H1 (cell line): ENCODE data around the gene LRP1.

Experiments used
- ATF2 ChIP-seq: IDR thresholded peaks from 2 replicates; pipeline ENCODE4 v1.6.1; 2012; ENCODE audit warnings: low read length, inconsistent platforms
- CTCF ChIP-seq, 3 experiments: IDR thresholded peaks; 1 replicate in 2 of 3; 2 replicates in 1 of 3; pipeline versions ENCODE4 v1.5.1 to v1.6.1; 2011; ENCODE audit warnings: low read length in 3 of 3, mild to moderate bottlenecking in 3 of 3, inconsistent platforms in 2 of 3, low read depth in 1 of 3, moderate library complexity in 1 of 3; ENCODE audit not compliant: insufficient read depth in 1 of 3; ENCODE audit errors: control extremely low read depth in 1 of 3
- GABPA ChIP-seq: IDR thresholded peaks from 2 replicates; pipeline ENCODE4 v1.6.1; 2011; ENCODE audit warnings: mild to moderate bottlenecking, low read length, moderate library complexity, borderline replicate concordance; ENCODE audit not compliant: insufficient read depth
- KDM5A ChIP-seq: fragments of 200-600 bp; IDR thresholded peaks from 2 replicates; pipeline ENCODE4 v1.7.1; 2012; ENCODE audit warnings: mild to moderate bottlenecking, low read length, inconsistent platforms, mixed read lengths
- POLR2AphosphoS5 ChIP-seq: IDR thresholded peaks from 2 replicates; pipeline ENCODE4 v1.6.1; 2011; ENCODE audit warnings: low read depth, low read length
- USF2 ChIP-seq: IDR thresholded peaks from 2 replicates; pipeline ENCODE4 v1.6.1; 2011; ENCODE audit warnings: low read length, improper control_type of control experiment

- TF ChIP-seq KDM5A (no peak), CTCF (IDR thresholded peaks at IDR 0.05; ENCODE audit: control extremely low read depth in 1 of 3, insufficient read depth in 1 of 3, low read depth in 1 of 3, low read length in 3 of 3) (no peak), GABPA (no peak), USF2 (no peak), ATF2 (no peak), POLR2AphosphoS5 (no peak)
Observed at GRCh38 chr12:57170927-57171326, 42.6 kb downstream of the LRP1 start.
